SK-N-SH (cell line): Measurements from ENCODE around the gene TBC1D19. TPM values are rescaled to one million over a fixed set of nuclear protein-coding genes. Genes with fewer than 3 reads are reported as not detected.

Experiments used
- CTCF ChIA-PET: fragments of 300-600, 350-600 bp; formaldehyde crosslinking; extraction: SDS; loops from one replicate; lab custom pipeline; 2021; lab: Yijun Ruan, JAX
- POLR2A ChIA-PET: fragments of 350-600 bp; sonication (Branson Sonifier 250); formaldehyde crosslinking; extraction: SDS; loops from one replicate; lab custom pipeline; 2020; ENCODE audit warnings: antibody characterized with exemption, inconsistent platforms; lab: Yijun Ruan, JAX
- DNase-seq: peaks from one replicate; pipeline ENCODE4 v3.0.0; 2012
- H2AFZ ChIP-seq: fragments of 200-600 bp; sonication (generic); 2 replicates; pipeline ENCODE4 v1.8.1; 2016; ENCODE audit warnings: antibody characterized with exemption, mild to moderate bottlenecking, low read depth
- H3F3A ChIP-seq: fragments of 200-600 bp; sonication (generic); replicated peaks from 2 replicates; pipeline ENCODE3; 2016; ENCODE audit warnings: antibody characterized with exemption, mild to moderate bottlenecking; ENCODE audit not compliant: insufficient read depth
- H3K27ac ChIP-seq, 2 experiments: fragments of 200-500 bp in 1 of 2; fragments of 200-600 bp in 1 of 2; sonication (Bioruptor generic) in 1 of 2; sonication (generic), shearing (Covaris generic) in 1 of 2; 2 replicates each; pipeline versions ENCODE4 v1.5.1 to v1.6.1; 2014 to 2016; ENCODE audit warnings: low read depth in 2 of 2, inconsistent platforms in 1 of 2, low read length in 1 of 2, mild to moderate bottlenecking in 1 of 2, mixed read lengths in 1 of 2
- H3K27me3 ChIP-seq: fragments of 200-600 bp; sonication (generic), shearing (Covaris generic); 2 replicates; pipeline ENCODE4 v1.6.1; 2016; ENCODE audit warnings: mixed run types; ENCODE audit not compliant: insufficient read depth
- H3K36me3 ChIP-seq, 2 experiments: fragments of 200-500 bp in 1 of 2; fragments of 200-600 bp in 1 of 2; sonication (Bioruptor generic) in 1 of 2; sonication (generic) in 1 of 2; replicated peaks in 1 of 2; 2 replicates each; pipeline versions ENCODE3 to v1.5.1; 2014 to 2016; ENCODE audit warnings: low read length in 1 of 2, mild to moderate bottlenecking in 1 of 2; ENCODE audit not compliant: insufficient read depth in 2 of 2, control insufficient read depth in 1 of 2
- H3K4me1 ChIP-seq, 2 experiments: fragments of 200-500 bp in 1 of 2; fragments of 200-600 bp in 1 of 2; sonication (Bioruptor generic) in 1 of 2; sonication (generic), shearing (Covaris generic) in 1 of 2; 2 replicates each; pipeline versions ENCODE4 v1.5.1 to v1.6.1; 2014 to 2016; ENCODE audit warnings: low read depth in 1 of 2, low read length in 1 of 2, mixed run types in 1 of 2; ENCODE audit not compliant: insufficient read depth in 2 of 2, control insufficient read depth in 1 of 2
- H3K4me2 ChIP-seq: fragments of 200-600 bp; sonication (generic), shearing (Covaris generic); 2 replicates; pipeline ENCODE4 v1.6.1; 2017; ENCODE audit warnings: mixed run types
- H3K4me3 ChIP-seq, 2 experiments: fragments of 200-500 bp in 1 of 2; fragments of 200-600 bp in 1 of 2; sonication (Bioruptor generic) in 1 of 2; sonication (generic), shearing (Covaris generic) in 1 of 2; 2 replicates each; pipeline versions ENCODE4 v1.5.1 to v1.8.1; 2014 to 2016; ENCODE audit warnings: low read depth in 2 of 2, inconsistent platforms in 1 of 2, low read length in 1 of 2, mild to moderate bottlenecking in 1 of 2, mixed read lengths in 1 of 2, moderate library complexity in 1 of 2
- H3K79me2 ChIP-seq: fragments of 200-600 bp; sonication (generic); 2 replicates; pipeline ENCODE4 v1.8.1; 2017; ENCODE audit warnings: mild to moderate bottlenecking; ENCODE audit not compliant: insufficient read depth
- H3K9ac ChIP-seq: fragments of 200-600 bp; sonication (generic); 2 replicates; pipeline ENCODE4 v1.6.1; 2017; ENCODE audit warnings: mixed run types
- H3K9me2 ChIP-seq: fragments of 200-600 bp; sonication (generic); 2 replicates; pipeline ENCODE4 v1.6.1; 2017; ENCODE audit warnings: mixed run types
- H3K9me3 ChIP-seq: fragments of 200-600 bp; sonication (generic); 2 replicates; pipeline ENCODE4 v1.6.1; 2017; ENCODE audit warnings: mixed run types, mild to moderate bottlenecking, moderate library complexity
- H4K20me1 ChIP-seq: fragments of 200-600 bp; sonication (generic); 2 replicates; pipeline ENCODE4 v1.6.1; 2017; ENCODE audit warnings: mild to moderate bottlenecking, mixed run types; ENCODE audit not compliant: insufficient read depth
- CHD2 ChIP-seq: fragments of 150-350 bp; IDR thresholded peaks from 2 replicates; pipeline ENCODE4 v1.6.1; 2018; ENCODE audit warnings: low read length; ENCODE audit not compliant: partially characterized antibody
- ELF1 ChIP-seq: IDR thresholded peaks from 2 replicates; pipeline ENCODE4 v1.4.0; 2012
- EP300 ChIP-seq, 2 experiments: IDR thresholded peaks; 2 replicates each; pipeline versions ENCODE4 v1.4.0 to v1.6.1; 2012; ENCODE audit warnings: borderline replicate concordance in 1 of 2, low read depth in 1 of 2, low read length in 1 of 2
- EZH2phosphoT487 ChIP-seq: fragments of 200-600 bp; sonication (generic); IDR thresholded peaks from 2 replicates; pipeline ENCODE4 v1.6.1; 2017; ENCODE audit warnings: low read depth, mixed run types, mild to moderate bottlenecking, antibody characterized with exemption, moderate library complexity, borderline replicate concordance
- FOSL2 ChIP-seq: IDR thresholded peaks from 2 replicates; pipeline ENCODE4 v1.4.0; 2012; ENCODE audit warnings: low read depth, mild to moderate bottlenecking, moderate library complexity, borderline replicate concordance
- FOXJ3 ChIP-seq: sonication (generic); formaldehyde crosslinking; IDR thresholded peaks from 2 replicates; pipeline ENCODE4 v1.5.1; 2020; ENCODE audit warnings: mild to moderate bottlenecking, missing genetic modification reagents
- FOXM1 ChIP-seq: IDR thresholded peaks from 2 replicates; pipeline ENCODE4 v1.4.0; 2012; ENCODE audit warnings: low read depth, mild to moderate bottlenecking
- NFIC ChIP-seq: IDR thresholded peaks from 2 replicates; pipeline ENCODE4 v1.4.0; 2012; ENCODE audit warnings: borderline replicate concordance
- NRF1 ChIP-seq: IDR thresholded peaks from 2 replicates; pipeline ENCODE4 v1.6.1; 2012; ENCODE audit warnings: low read depth, mild to moderate bottlenecking, low read length
- RCOR1 ChIP-seq: fragments of 150-350 bp; IDR thresholded peaks from 2 replicates; pipeline ENCODE4 v1.6.1; 2017; ENCODE audit warnings: antibody characterized with exemption, low read length
- RXRA ChIP-seq: IDR thresholded peaks from 2 replicates; pipeline ENCODE4 v1.4.0; 2012; ENCODE audit warnings: low read depth, mild to moderate bottlenecking, borderline replicate concordance
- SMC3 ChIP-seq: IDR thresholded peaks from 2 replicates; pipeline ENCODE4 v1.6.1; 2012; ENCODE audit warnings: low read depth, low read length, improper control_type of control experiment
- TEAD4 ChIP-seq: IDR thresholded peaks from 2 replicates; pipeline ENCODE4 v1.4.0; 2012; ENCODE audit warnings: mild to moderate bottlenecking, borderline replicate concordance; ENCODE audit not compliant: insufficient read depth
- YY1 ChIP-seq: IDR thresholded peaks from 2 replicates; pipeline ENCODE4 v1.4.0; 2012; ENCODE audit warnings: low read depth, mild to moderate bottlenecking
- WGBS: methylation state at CpG from one replicate; pipeline ENCODE4 v1.1.6; 2017; ENCODE audit warnings: low lambda C conversion rate; 5-methylcytosine and 5-hydroxymethylcytosine counted together
- polyA plus RNA-seq, 3 experiments: library from polyadenylated mRNA; depleted of rRNA; stranded (reverse); fragments of >200 nt; gene quantifications; 2 replicates each; pipeline ENCODE4 v1.2.3, GENCODE V29; 2012
- TF ChIP-seq, protein P1 (sequence below): IDR thresholded peaks from 2 replicates; pipeline ENCODE4 v1.4.0; 2012; ENCODE audit warnings: low read depth, borderline replicate concordance
- TF ChIP-seq, protein P2 (sequence below): fragments of 150-350 bp; IDR thresholded peaks from 2 replicates; pipeline ENCODE4 v1.6.1; 2017; ENCODE audit warnings: antibody characterized with exemption, low read length, low read depth, borderline replicate concordance
- TF ChIP-seq, protein P3 (sequence below): IDR thresholded peaks from 2 replicates; pipeline ENCODE4; 2012
- TF ChIP-seq, protein P4 (sequence below): IDR thresholded peaks from 2 replicates; pipeline ENCODE4 v1.4.0; 2012; ENCODE audit warnings: low read depth
- TF ChIP-seq, protein P5 (sequence below): IDR thresholded peaks from 2 replicates; pipeline ENCODE4 v1.6.1; 2012; ENCODE audit warnings: mild to moderate bottlenecking, low read depth, low read length, moderate library complexity
- TF ChIP-seq, protein P6 (sequence below): fragments of 200-600 bp; sonication (generic); IDR thresholded peaks from 2 replicates; pipeline ENCODE4 v1.6.1; 2017; ENCODE audit warnings: antibody characterized with exemption, mild to moderate bottlenecking, moderate library complexity

TBC1D19 gene
- polyA plus RNA-seq, 1 of the 3 experiments (the other 2 are of a cell fraction) = 4.2 TPM

DNA sequence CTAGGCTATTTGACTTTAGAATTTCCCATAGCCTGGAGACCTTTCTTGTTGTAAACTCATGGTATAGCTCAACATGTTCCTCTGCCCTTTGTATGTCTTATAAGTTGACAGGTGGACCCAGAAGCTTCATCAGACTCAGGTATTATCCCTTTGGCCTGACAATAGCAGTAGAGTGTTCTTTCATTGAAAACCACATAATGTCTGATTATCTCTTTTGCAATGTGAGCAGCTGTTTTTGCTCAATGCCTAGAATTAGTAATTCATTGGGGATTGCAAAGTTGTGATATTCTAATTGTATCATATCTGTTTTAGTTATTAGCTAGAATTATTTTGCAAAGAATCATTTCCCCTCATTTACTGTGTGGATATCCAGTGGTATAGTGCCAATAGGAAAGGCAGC, 27.5 kb downstream of the TBC1D19 start:
- Histone ChIP-seq H2AFZ (no peak overlapping the region), H3K9me3 (no peaks in the 10 kb centered on the region), H4K20me1 (no peaks in the 10 kb centered on the region), H3K9me2 (no peaks in the 10 kb centered on the region), H3K27me3 (no peaks in the 10 kb centered on the region), H3K79me2 (peaks cover 4% of the 10 kb centered on the region; the same call in 1 of the 2 replicates), H3K27ac (no peak overlapping the region), H3F3A (no peaks in the 10 kb centered on the region), H3K36me3 (no peaks in the 10 kb centered on the region), H3K9ac (no peak overlapping the region), H3K4me1 (no peaks in the 10 kb centered on the region), H3K4me2 (no peak overlapping the region), H3K4me3 (no peak overlapping the region)
- DNase-seq = no peak
- TF ChIP-seq YY1 = no peak
- no peak for TF ChIP-seq NFIC
- TF ChIP-seq, protein P1, sequence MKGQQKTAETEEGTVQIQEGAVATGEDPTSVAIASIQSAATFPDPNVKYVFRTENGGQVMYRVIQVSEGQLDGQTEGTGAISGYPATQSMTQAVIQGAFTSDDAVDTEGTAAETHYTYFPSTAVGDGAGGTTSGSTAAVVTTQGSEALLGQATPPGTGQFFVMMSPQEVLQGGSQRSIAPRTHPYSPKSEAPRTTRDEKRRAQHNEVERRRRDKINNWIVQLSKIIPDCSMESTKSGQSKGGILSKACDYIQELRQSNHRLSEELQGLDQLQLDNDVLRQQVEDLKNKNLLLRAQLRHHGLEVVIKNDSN = no peak
- TF ChIP-seq RXRA = no peak
- TF ChIP-seq EZH2phosphoT487 = no peak
- no peak for TF ChIP-seq FOXJ3 (CRISPR knock-in tag)
- CTCF ChIA-PET = interaction anchor here (1.0 kb wide), 1 partner anchor 9 kb away, joined by 3 read pairs; no protein-coding TSS in a partner anchor
- POLR2A ChIA-PET = no interaction called here

DNA sequence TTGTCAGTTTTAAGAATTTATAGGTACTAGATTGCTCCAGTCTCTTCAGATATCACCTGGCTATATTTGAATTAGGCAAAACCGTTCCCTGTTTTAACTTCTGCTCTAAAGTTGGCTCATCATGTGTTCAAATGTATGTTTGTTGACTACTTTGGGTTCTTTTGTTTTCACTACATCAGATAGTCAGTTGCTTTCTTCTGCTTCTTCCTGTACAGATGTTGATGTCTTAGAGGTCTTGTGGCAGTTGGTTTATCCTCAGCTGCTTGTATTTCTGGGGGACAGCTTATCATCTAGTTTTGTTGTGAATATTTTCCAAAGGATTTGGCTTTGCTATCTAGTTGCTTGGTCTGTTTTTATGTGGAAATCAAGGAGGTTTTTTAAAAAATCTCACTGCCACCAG, 28.0 kb downstream of the TBC1D19 start:
- CTCF ChIA-PET = interaction anchor here (1.0 kb wide), 1 partner anchor 9 kb away, joined by 3 read pairs; no protein-coding TSS in a partner anchor
- TF ChIP-seq FOSL2 (no peak), ELF1 (no peak), SMC3 (no peak), EZH2phosphoT487 (no peak), NRF1 (no peak), RCOR1 (no peak), EP300 (IDR thresholded peaks at IDR 0.05; ENCODE audit: borderline replicate concordance in 1 of 2, low read depth in 1 of 2, low read length in 1 of 2) (no peak), CHD2 (no peak), FOXM1 (no peak), TEAD4 (no peak)
- TF ChIP-seq, protein P2, sequence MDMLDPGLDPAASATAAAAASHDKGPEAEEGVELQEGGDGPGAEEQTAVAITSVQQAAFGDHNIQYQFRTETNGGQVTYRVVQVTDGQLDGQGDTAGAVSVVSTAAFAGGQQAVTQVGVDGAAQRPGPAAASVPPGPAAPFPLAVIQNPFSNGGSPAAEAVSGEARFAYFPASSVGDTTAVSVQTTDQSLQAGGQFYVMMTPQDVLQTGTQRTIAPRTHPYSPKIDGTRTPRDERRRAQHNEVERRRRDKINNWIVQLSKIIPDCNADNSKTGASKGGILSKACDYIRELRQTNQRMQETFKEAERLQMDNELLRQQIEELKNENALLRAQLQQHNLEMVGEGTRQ = no peak
- TF ChIP-seq, protein P3, sequence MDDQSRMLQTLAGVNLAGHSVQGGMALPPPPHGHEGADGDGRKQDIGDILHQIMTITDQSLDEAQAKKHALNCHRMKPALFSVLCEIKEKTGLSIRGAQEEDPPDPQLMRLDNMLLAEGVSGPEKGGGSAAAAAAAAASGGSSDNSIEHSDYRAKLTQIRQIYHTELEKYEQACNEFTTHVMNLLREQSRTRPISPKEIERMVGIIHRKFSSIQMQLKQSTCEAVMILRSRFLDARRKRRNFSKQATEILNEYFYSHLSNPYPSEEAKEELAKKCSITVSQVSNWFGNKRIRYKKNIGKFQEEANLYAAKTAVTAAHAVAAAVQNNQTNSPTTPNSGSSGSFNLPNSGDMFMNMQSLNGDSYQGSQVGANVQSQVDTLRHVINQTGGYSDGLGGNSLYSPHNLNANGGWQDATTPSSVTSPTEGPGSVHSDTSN = no peak
- TF ChIP-seq, protein P4, sequence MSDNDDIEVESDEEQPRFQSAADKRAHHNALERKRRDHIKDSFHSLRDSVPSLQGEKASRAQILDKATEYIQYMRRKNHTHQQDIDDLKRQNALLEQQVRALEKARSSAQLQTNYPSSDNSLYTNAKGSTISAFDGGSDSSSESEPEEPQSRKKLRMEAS = no peak
- TF ChIP-seq, protein P5, sequence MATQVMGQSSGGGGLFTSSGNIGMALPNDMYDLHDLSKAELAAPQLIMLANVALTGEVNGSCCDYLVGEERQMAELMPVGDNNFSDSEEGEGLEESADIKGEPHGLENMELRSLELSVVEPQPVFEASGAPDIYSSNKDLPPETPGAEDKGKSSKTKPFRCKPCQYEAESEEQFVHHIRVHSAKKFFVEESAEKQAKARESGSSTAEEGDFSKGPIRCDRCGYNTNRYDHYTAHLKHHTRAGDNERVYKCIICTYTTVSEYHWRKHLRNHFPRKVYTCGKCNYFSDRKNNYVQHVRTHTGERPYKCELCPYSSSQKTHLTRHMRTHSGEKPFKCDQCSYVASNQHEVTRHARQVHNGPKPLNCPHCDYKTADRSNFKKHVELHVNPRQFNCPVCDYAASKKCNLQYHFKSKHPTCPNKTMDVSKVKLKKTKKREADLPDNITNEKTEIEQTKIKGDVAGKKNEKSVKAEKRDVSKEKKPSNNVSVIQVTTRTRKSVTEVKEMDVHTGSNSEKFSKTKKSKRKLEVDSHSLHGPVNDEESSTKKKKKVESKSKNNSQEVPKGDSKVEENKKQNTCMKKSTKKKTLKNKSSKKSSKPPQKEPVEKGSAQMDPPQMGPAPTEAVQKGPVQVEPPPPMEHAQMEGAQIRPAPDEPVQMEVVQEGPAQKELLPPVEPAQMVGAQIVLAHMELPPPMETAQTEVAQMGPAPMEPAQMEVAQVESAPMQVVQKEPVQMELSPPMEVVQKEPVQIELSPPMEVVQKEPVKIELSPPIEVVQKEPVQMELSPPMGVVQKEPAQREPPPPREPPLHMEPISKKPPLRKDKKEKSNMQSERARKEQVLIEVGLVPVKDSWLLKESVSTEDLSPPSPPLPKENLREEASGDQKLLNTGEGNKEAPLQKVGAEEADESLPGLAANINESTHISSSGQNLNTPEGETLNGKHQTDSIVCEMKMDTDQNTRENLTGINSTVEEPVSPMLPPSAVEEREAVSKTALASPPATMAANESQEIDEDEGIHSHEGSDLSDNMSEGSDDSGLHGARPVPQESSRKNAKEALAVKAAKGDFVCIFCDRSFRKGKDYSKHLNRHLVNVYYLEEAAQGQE = no peak
- TF ChIP-seq, protein P6, sequence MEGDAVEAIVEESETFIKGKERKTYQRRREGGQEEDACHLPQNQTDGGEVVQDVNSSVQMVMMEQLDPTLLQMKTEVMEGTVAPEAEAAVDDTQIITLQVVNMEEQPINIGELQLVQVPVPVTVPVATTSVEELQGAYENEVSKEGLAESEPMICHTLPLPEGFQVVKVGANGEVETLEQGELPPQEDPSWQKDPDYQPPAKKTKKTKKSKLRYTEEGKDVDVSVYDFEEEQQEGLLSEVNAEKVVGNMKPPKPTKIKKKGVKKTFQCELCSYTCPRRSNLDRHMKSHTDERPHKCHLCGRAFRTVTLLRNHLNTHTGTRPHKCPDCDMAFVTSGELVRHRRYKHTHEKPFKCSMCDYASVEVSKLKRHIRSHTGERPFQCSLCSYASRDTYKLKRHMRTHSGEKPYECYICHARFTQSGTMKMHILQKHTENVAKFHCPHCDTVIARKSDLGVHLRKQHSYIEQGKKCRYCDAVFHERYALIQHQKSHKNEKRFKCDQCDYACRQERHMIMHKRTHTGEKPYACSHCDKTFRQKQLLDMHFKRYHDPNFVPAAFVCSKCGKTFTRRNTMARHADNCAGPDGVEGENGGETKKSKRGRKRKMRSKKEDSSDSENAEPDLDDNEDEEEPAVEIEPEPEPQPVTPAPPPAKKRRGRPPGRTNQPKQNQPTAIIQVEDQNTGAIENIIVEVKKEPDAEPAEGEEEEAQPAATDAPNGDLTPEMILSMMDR = no peak

More for the DNA sequence above, 28.0 kb downstream of the TBC1D19 start:
- 81% methylated on average over 1 of the region's 1 CpG for WGBS
- Histone ChIP-seq H3K27ac (no peak overlapping the region), H3K4me2 (no peak overlapping the region), H2AFZ (no peak overlapping the region), H3K27me3 (no peaks in the 10 kb centered on the region), H3K9me2 (no peaks in the 10 kb centered on the region), H3K9ac (no peak overlapping the region), H3K36me3 (no peaks in the 10 kb centered on the region), H3K9me3 (no peaks in the 10 kb centered on the region), H3K79me2 (peaks cover 4% of the 10 kb centered on the region; the same call in 1 of the 2 replicates), H3K4me3 (no peak overlapping the region), H3F3A (no peaks in the 10 kb centered on the region), H4K20me1 (no peaks in the 10 kb centered on the region), H3K4me1 (no peaks in the 10 kb centered on the region)
- POLR2A ChIA-PET = no interaction called here
- DNase-seq = no peak
